RWPE2 (cell line): ENCODE measurements around the gene AP4E1.
"Not testable (repeated sequence)": the region's sequence is repeated elsewhere in the genome, so short reads cannot be mapped to it uniquely, and the experiment has no call there.

Experiments used
- ATAC-seq: fragments of 200-7000 bp; cut with Tn5 transposase; 3 replicates; pipeline ENCODE4 v1.9.1; 2021; ENCODE audit warnings: low read depth
- DNase-seq: peaks from one replicate; pipeline ENCODE4 v3.0.0-alpha.2; 2020; ENCODE audit warnings: low spot score
- H3K27ac ChIP-seq: fragments of 450-650 bp; 2 replicates; pipeline ENCODE4 v1.5.1; 2017; ENCODE audit warnings: mild to moderate bottlenecking; ENCODE audit not compliant: poor library complexity, severe bottlenecking
- H3K27me3 ChIP-seq: fragments of 250-450 bp; sonication (Bioruptor Pico); 2 replicates; pipeline ENCODE4 v1.5.1; 2021; ENCODE audit warnings: mild to moderate bottlenecking, moderate library complexity; ENCODE audit not compliant: insufficient read depth, poor library complexity, severe bottlenecking
- H3K36me3 ChIP-seq: fragments of 250-450 bp; sonication (Bioruptor Pico); 2 replicates; pipeline ENCODE4 v1.5.1; 2020; ENCODE audit warnings: low read depth, mild to moderate bottlenecking, moderate library complexity
- H3K4me1 ChIP-seq: fragments of 250-450 bp; sonication (Bioruptor Pico); 2 replicates; pipeline ENCODE4 v1.5.1; 2021; ENCODE audit warnings: mild to moderate bottlenecking, moderate library complexity; ENCODE audit not compliant: insufficient read depth, poor library complexity, severe bottlenecking
- H3K4me3 ChIP-seq: fragments of 250-450 bp; sonication (Bioruptor Pico); 2 replicates; pipeline ENCODE4 v1.5.1; 2021; ENCODE audit warnings: mild to moderate bottlenecking, moderate library complexity; ENCODE audit not compliant: severe bottlenecking
- H3K9me3 ChIP-seq: fragments of 250-450 bp; sonication (Bioruptor Pico); 2 replicates; pipeline ENCODE4 v1.5.1; 2021; ENCODE audit warnings: mild to moderate bottlenecking, moderate library complexity; ENCODE audit not compliant: severe bottlenecking
- TF ChIP-seq, protein P1 (sequence below): fragments of 450-650 bp; IDR thresholded peaks from one replicate; pipeline ENCODE4 v1.5.1; 2017; ENCODE audit warnings: mild to moderate bottlenecking, moderate library complexity; ENCODE audit not compliant: poor library complexity, severe bottlenecking

Gene AP4E1

GRCh38 chr15:50907601-50908208, 778 bp upstream of the AP4E1 start:
- H3K27ac ChIP-seq: peak overlapping the region; percentile 93
- H3K27me3 ChIP-seq: no peaks in the 10 kb centered on the region
- ATAC-seq (peak; percentile 29), DNase-seq (no peak)
- peaks cover 20% of the 10 kb centered on the region for H3K4me1 ChIP-seq
- H3K36me3 ChIP-seq: peaks cover 21% of the 10 kb centered on the region
- peak overlapping the region; percentile 83 for H3K4me3 ChIP-seq
- H3K9me3 ChIP-seq: no peaks in the 10 kb centered on the region
- TF ChIP-seq, protein P1, sequence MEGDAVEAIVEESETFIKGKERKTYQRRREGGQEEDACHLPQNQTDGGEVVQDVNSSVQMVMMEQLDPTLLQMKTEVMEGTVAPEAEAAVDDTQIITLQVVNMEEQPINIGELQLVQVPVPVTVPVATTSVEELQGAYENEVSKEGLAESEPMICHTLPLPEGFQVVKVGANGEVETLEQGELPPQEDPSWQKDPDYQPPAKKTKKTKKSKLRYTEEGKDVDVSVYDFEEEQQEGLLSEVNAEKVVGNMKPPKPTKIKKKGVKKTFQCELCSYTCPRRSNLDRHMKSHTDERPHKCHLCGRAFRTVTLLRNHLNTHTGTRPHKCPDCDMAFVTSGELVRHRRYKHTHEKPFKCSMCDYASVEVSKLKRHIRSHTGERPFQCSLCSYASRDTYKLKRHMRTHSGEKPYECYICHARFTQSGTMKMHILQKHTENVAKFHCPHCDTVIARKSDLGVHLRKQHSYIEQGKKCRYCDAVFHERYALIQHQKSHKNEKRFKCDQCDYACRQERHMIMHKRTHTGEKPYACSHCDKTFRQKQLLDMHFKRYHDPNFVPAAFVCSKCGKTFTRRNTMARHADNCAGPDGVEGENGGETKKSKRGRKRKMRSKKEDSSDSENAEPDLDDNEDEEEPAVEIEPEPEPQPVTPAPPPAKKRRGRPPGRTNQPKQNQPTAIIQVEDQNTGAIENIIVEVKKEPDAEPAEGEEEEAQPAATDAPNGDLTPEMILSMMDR: no peak

DNA sequence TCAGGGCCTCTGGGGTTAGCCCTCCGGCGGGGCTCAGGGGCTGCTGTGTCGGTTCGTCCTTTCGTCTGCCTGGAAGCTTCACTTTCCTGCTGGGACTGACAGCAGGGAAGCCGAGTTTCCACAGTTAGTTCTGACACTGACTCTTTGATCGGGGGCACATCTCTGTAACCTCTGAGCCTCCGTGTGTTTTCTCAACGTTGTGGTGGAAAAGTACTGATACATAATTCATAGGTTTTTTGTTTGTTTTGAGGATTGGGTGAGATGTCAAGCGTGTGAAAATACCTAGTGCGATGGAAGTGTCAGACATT, 481 bp downstream of the AP4E1 start:
- H3K27me3 ChIP-seq: no peaks in the 10 kb centered on the region
- H3K36me3 ChIP-seq: peaks cover 33% of the 10 kb centered on the region
- ATAC-seq (peak; percentile 32), DNase-seq (no peak)
- TF ChIP-seq, protein P1: no peak
- H3K4me1 ChIP-seq: peaks cover 20% of the 10 kb centered on the region
- no peaks in the 10 kb centered on the region for H3K9me3 ChIP-seq
- H3K4me3 ChIP-seq: peak overlapping the region; percentile 83
- H3K27ac ChIP-seq: peak overlapping the region; percentile 93

DNA sequence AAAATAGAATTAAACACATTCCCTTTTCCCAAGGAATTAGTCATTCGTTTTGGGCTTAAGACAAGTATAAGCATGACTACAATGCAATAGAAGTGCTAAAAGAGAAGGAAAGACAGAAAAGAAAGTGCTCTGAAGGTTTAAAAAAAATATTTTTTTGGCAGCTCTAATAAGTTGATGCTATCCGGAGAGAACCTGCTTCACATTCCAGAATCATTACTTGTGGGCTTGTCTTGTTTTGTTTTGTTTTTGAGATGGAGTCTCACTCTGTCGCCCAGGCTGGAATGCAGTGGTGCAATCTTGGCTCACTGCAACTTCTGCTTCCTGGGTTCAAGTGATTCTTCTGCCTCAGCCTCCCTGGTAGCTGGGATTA, 1.9 kb downstream of the AP4E1 start:
- ATAC-seq: peak; percentile 69
- not testable (repeated sequence) for H3K27me3 ChIP-seq, H3K9me3 ChIP-seq, DNase-seq
- H3K4me3 ChIP-seq: peak overlapping the region; percentile 83
- H3K4me1 ChIP-seq: peaks cover 20% of the 10 kb centered on the region
- H3K36me3 ChIP-seq: peaks cover 48% of the 10 kb centered on the region
- H3K27ac ChIP-seq: peak overlapping the region; percentile 93

DNA sequence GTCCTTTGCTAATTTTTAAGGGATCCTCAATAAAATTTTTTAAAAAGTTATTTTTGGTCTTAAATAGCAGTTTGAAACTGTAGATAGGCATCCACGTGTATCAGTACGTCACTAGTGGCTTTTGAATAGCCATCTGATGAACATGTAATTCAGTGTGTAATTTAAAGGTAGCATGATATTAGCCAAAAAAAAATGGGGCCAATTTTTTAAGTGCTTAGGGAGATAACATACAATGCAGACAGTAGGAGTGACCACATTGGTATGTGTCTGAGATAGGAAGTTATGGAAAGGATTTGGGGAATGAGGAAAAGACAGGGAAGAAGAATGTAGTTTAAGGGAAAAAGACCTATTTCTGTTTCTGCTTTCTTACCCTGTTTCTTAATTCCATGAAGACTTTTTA, 2.5 kb downstream of the AP4E1 start:
- TF ChIP-seq, protein P1: no peak

DNA sequence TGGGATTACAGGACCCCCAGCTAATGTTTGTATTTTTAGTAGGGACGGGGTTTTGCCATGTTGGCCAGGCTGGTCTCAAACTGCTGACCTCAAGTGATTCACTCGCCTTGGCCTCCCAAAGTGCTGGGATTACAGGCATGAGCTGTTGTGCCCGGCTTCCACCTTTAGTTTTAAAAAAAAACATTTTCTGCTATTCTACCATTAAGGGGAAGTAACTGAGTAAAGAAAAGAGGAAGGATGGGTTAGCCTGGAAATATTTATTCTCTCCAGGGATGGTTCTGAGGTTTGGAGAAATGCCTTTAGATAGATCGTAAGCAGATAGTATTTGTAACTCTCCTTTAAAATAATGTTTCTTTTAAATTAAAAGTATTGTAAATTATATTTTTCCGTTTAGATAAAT, 3.1 kb downstream of the AP4E1 start:
- H3K9me3 ChIP-seq: no peaks in the 10 kb centered on the region
- no peak for ATAC-seq
- H3K4me3 ChIP-seq: no peak overlapping the region
- peak overlapping the region; percentile 93 for H3K27ac ChIP-seq
- DNase-seq: no peak
- H3K4me1 ChIP-seq: peaks cover 20% of the 10 kb centered on the region
- no peaks in the 10 kb centered on the region for H3K27me3 ChIP-seq
- TF ChIP-seq, protein P1: no peak
- H3K36me3 ChIP-seq: peaks cover 60% of the 10 kb centered on the region

More for the DNA sequence above, 2.5 kb downstream of the AP4E1 start:
- Histone ChIP-seq H3K9me3 (no peaks in the 10 kb centered on the region), H3K4me3 (no peak overlapping the region), H3K4me1 (peaks cover 20% of the 10 kb centered on the region), H3K27me3 (no peaks in the 10 kb centered on the region), H3K27ac (peak overlapping the region; percentile 93), H3K36me3 (peaks cover 54% of the 10 kb centered on the region)
- ATAC-seq (no peak), DNase-seq (no peak)
